Measurements from ENCODE around the gene MTREX. TPM values are rescaled to one million over a fixed set of nuclear protein-coding genes. Genes with fewer than 3 reads are reported as not detected.

The MTREX gene
- polyA plus RNA-seq, 2 of the 4 experiments (the other 2 are of a cell fraction) = 74.8 to 99.8 TPM

GRCh38 chr5:55467862-55468551 is 160.2 kb downstream of the MTREX start:
- ATAC-seq = no peak
- POLR2A ChIA-PET = no interaction called here
- H3K4me1 ChIP-seq = peaks cover 9% of the 10 kb centered on the region; the same call in 2 of the 3 replicates

GRCh38 chr5:55469839-55470238 is 162.1 kb downstream of the MTREX start:
- no peaks in the 10 kb centered on the region for H3K9me3 ChIP-seq
- DNase-seq (ENCODE audit: low read depth in 1 of 2, low spot score in 1 of 2) = no peak
- CTCF ChIA-PET = interaction anchor here (0.6 kb wide), 1 partner anchor 13 kb away, joined by 3 read pairs; no protein-coding TSS in a partner anchor
- no peak overlapping the region for H3K4me3 ChIP-seq
- no peak for ATAC-seq
- peaks cover 9% of the 10 kb centered on the region; the same call in 2 of the 3 replicates for H3K4me1 ChIP-seq
- FAIRE-seq = no peak
- no peak for TF ChIP-seq FOXS1 (CRISPR knock-in tag; IDR thresholded peaks at IDR 0.05)
- no peak for TF ChIP-seq KDM1A (IDR thresholded peaks at IDR 0.05; ENCODE audit: low read depth)
- TF ChIP-seq JUN (IDR thresholded peaks at IDR 0.05) = no peak
- TF ChIP-seq RARB (CRISPR knock-in tag; IDR thresholded peaks at IDR 0.05) = no peak
- TF ChIP-seq FOSB (CRISPR knock-in tag; IDR thresholded peaks at IDR 0.05) = no peak
- TF ChIP-seq ESRRA (IDR thresholded peaks at IDR 0.05; ENCODE audit: borderline replicate concordance, low read length) = no peak
- no peak for TF ChIP-seq MYC (IDR thresholded peaks at IDR 0.05; ENCODE audit: borderline replicate concordance, low read length)
- H3K27ac ChIP-seq = no peak overlapping the region
- POLR2A ChIA-PET = no interaction called here
- H3K4me2 ChIP-seq = no peak overlapping the region

More at GRCh38 chr5:55467862-55468551, 160.2 kb downstream of the MTREX start:
- WGBS (ENCODE audit: missing lambda C conversion rate) = 92% methylated on average over 5 of the region's 5 CpGs
- H3K9me3 ChIP-seq = no peaks in the 10 kb centered on the region
- no peak for TF ChIP-seq HOXB5 (CRISPR knock-in tag; IDR thresholded peaks at IDR 0.05)
- TF ChIP-seq RARB (CRISPR knock-in tag; IDR thresholded peaks at IDR 0.05) = no peak
- no peak for TF ChIP-seq MAFK (IDR thresholded peaks at IDR 0.05; ENCODE audit: partially characterized antibody)
- TF ChIP-seq BCL3 (IDR thresholded peaks at IDR 0.05) = no peak
- TF ChIP-seq EP300 (IDR thresholded peaks at IDR 0.05) = no peak
- TF ChIP-seq MAX (IDR thresholded peaks at IDR 0.05) = no peak
- FAIRE-seq = no peak
- no peak overlapping the region for H3K4me2 ChIP-seq
- DNase-seq (ENCODE audit: low read depth in 1 of 2, low spot score in 1 of 2) = no peak
- H3K4me3 ChIP-seq = no peak overlapping the region
- no peak overlapping the region for H3K27ac ChIP-seq
- CTCF ChIA-PET = no interaction called here

- H3K4me1 ChIP-seq = peaks cover 9% of the 10 kb centered on the region; the same call in 2 of the 3 replicates
- 92% methylated on average over 1 of the region's 1 CpG for WGBS (ENCODE audit: missing lambda C conversion rate)
- ATAC-seq = no peak
Measured at GRCh38 chr5:55470282-55470681, 162.5 kb downstream of the MTREX start.

More at GRCh38 chr5:55470282-55470681, 162.5 kb downstream of the MTREX start:
- DNase-seq (ENCODE audit: low read depth in 1 of 2, low spot score in 1 of 2) (no peak), FAIRE-seq (no peak)
- ChIA-PET CTCF (interaction anchor here (0.6 kb wide), 1 partner anchor 14 kb away, joined by 3 read pairs; no protein-coding TSS in a partner anchor), POLR2A (no interaction called here)
- Histone ChIP-seq H3K9me3 (no peaks in the 10 kb centered on the region), H3K4me2 (no peak overlapping the region), H3K4me3 (no peak overlapping the region), H3K27ac (no peak overlapping the region)
- TF ChIP-seq TFCP2L1 (CRISPR knock-in tag; IDR thresholded peaks at IDR 0.05) = no peak
- TF ChIP-seq CBX8 (IDR thresholded peaks at IDR 0.05) = no peak
- no peak for TF ChIP-seq JUN (IDR thresholded peaks at IDR 0.05)
- no peak for TF ChIP-seq PHF8 (IDR thresholded peaks at IDR 0.05; ENCODE audit: borderline replicate concordance, low read depth)
- TF ChIP-seq GATA3 (IDR thresholded peaks at IDR 0.05; ENCODE audit: borderline replicate concordance) = no peak
- no peak for TF ChIP-seq USF2 (IDR thresholded peaks at IDR 0.05)
- no peak for TF ChIP-seq RAD21 (conservative IDR thresholded peaks at IDR 0.05 in 1 of 2, IDR thresholded peaks at IDR 0.05 in 1 of 2)
- no peak for TF ChIP-seq HMGXB4 (CRISPR knock-in tag; IDR thresholded peaks at IDR 0.05; ENCODE audit: borderline replicate concordance)
- no peak for TF ChIP-seq KDM1A (IDR thresholded peaks at IDR 0.05; ENCODE audit: low read depth)
- TF ChIP-seq RFX5 (IDR thresholded peaks at IDR 0.05) = no peak
- no peak for TF ChIP-seq CHD2 (IDR thresholded peaks at IDR 0.05; ENCODE audit: low read length, partially characterized antibody)
- TF ChIP-seq EP300 (IDR thresholded peaks at IDR 0.05) = no peak
- no peak for TF ChIP-seq PBX3 (IDR thresholded peaks at IDR 0.05)
- no peak for TF ChIP-seq HES2 (IDR thresholded peaks at IDR 0.05)
- TF ChIP-seq NPAS2 (CRISPR knock-in tag; IDR thresholded peaks at IDR 0.05; ENCODE audit: borderline replicate concordance) = no peak
- TF ChIP-seq ATOH8 (CRISPR knock-in tag; IDR thresholded peaks at IDR 0.05; ENCODE audit: low read depth) = no peak
- TF ChIP-seq MAX (IDR thresholded peaks at IDR 0.05) = no peak
- TF ChIP-seq BHLHE40 (IDR thresholded peaks at IDR 0.05; ENCODE audit: low read depth, low read length) = no peak
- TF ChIP-seq NFE2L2 (conservative IDR thresholded peaks at IDR 0.05; ENCODE audit: low read length) = no peak
- TF ChIP-seq FOXS1 (CRISPR knock-in tag; IDR thresholded peaks at IDR 0.05) = no peak
